Endometrium (tissue), 2 donors: ENCODE measurements around the gene ZNF662.
"Not testable (repeated sequence)": the region's sequence is repeated elsewhere in the genome, so short reads cannot be mapped to it uniquely, and the experiment has no call there.

Experiments
- FAIRE-seq: peaks from 2 replicates; lab custom pipeline; 2012; peaks lifted over from hg19 to GRCh38; lab: Jason Lieb, UNC
- donor health status: control.
- donor health status: control.

The ZNF662 gene

GRCh38 chr3:42906070-42906847, at the start of gene ZNF662:
Gene ZNF662 (plus strand): TSS chr3:42906142. CDS start chr3:42908115, 1,973 bp downstream.
- FAIRE-seq: no peak

- FAIRE-seq: no peak
Observed at GRCh38 chr3:42856544-42856943, 49.4 kb upstream of the ZNF662 start.

DNA sequence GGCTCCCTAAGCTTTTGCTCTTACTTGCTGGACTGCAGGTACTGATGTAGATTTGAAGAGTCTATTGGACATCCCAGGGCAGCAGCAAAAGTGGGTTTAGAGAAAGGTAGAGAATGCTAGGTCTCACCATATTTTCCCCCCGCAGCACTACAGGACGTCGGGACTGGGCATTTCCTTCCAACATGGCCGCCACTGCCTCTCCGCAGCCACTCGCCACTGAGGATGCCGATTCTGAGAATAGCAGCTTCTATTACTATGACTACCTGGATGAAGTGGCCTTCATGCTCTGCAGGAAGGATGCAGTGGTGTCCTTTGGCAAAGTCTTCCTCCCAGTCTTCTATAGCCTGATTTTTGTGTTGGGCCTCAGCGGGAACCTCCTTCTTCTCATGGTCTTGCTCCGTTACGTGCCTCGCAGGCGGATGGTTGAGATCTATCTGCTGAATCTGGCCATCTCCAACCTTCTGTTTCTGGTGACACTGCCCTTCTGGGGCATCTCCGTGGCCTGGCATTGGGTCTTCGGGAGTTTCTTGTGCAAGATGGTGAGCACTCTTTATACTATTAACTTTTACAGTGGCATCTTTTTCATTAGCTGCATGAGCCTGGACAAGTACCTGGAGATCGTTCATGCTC, 41.5 kb upstream of the ZNF662 start:
- FAIRE-seq: no peak

GRCh38 chr3:42865256-42865655, 40.7 kb upstream of the ZNF662 start:
- no peak for FAIRE-seq

DNA sequence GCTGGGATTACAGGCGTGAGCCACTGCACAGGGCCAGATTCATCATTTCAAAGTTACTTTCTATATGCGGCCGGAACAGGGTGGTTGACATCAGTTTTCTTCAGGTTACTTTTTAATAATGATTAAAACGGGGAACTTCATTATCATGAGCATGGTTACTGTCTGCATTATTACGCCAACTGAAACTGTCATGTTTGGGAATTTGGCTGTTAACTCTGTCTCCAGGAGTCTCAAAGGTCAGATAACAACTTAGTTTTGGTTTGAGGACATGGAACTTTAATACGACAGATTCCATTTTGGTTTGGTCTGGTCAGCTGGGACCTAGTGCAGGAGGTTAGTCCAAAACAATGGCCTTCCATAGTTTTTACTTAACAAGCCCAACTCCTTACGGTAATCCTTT, 38.8 kb upstream of the ZNF662 start:
- no peak for FAIRE-seq

- no peak for FAIRE-seq
Observed at GRCh38 chr3:42868841-42869240, 37.1 kb upstream of the ZNF662 start.

- no peak for FAIRE-seq
Observed at GRCh38 chr3:42871592-42872196, 34.2 kb upstream of the ZNF662 start.

DNA sequence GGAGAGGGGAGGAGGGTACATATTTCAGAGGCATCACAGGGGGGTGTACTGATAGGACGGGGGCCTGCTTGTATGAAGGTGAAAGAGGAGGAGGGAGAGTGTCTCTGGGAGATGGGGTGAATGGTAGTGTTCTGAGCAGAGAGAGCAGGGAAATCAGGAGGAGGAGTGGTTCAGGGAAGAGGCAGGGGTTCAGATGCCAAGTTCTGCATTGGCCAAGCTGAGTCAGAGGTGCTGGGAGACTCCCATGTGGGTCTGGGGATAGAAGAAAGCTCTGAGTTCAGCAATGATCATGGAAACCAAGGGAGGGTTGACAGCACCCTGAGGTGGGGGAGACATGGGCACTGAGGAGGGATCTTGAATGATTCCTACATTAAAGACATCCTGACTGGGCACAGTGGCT, 33.2 kb upstream of the ZNF662 start:
- no peak for FAIRE-seq

GRCh38 chr3:42873221-42873982, 32.5 kb upstream of the ZNF662 start:
- FAIRE-seq: no peak

GRCh38 chr3:42874749-42875148, 31.2 kb upstream of the ZNF662 start:
- no peak for FAIRE-seq

- FAIRE-seq: no peak
Observed at GRCh38 chr3:42875325-42876151, 30.4 kb upstream of the ZNF662 start, which contains the start of gene CYP8B1. Gene CYP8B1 (minus strand): TSS chr3:42875879. CDS start chr3:42875816, 63 bp downstream.

DNA sequence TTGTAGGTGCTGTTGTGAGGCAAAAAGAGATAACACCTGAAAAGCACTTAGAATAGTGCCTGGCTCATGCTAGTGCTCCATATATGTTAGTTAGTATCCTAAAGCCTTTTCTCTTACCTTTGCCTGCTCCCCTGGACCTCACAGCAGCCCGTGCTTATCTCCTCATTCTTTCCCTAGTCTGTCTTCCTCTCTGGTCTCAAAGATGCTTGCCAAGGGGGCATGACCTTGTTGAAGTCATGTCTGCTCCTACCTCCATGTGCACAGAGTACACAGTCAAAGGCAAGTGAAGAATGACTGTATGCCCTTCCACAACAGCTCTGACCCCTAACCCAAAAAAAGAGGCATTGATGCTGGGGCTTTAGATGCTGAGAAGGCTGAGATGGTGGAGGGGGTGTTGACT, 29.5 kb upstream of the ZNF662 start:
- FAIRE-seq: no peak

GRCh38 chr3:42876940-42877720, 28.8 kb upstream of the ZNF662 start:
- FAIRE-seq: no peak

GRCh38 chr3:42877881-42878280, 28.1 kb upstream of the ZNF662 start:
- FAIRE-seq: no peak

- FAIRE-seq: no peak
Observed at GRCh38 chr3:42880183-42880582, 25.8 kb upstream of the ZNF662 start.

DNA sequence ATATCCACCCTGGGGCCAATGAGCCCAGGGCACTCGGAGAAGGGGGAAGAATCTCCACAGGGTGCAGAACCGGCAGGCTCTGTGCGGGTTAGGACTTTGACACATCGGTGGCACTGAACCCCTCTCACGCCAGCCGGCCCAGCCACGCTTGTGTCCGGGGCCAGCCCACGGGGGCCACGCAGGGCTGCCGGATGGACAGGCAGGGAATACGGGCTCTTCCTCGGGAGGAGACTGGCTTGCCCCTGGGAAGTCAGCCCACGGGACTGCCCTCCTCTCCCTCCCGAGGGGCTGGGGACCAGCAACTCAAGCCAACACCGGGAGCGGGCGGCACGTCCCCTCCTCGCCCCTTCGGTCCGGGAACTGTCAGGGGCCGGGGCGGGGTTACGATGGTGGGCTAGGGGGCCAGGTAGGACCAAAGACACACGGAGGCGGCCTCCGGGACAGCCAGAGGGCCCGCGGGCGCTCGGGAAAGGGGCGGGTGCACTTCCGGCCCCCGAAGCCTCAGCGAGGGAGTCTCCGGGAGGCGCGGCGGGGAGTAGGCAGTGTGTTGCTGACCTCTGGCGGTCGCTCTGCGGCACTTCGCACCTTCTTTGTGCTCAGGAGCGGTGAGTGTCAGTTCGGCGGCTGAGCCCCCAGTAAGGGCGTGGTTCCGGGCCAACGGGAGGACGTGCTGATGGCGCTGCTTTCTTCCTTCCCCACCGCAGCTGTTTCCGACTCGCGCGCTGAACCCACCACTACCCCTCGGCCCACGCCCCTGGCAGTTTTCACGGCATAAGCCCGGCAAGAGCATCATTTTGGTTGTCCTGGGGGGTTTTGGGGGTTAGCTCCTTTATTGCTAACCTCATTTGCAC, 25.1 kb upstream of the ZNF662 start:
- FAIRE-seq: no peak

DNA sequence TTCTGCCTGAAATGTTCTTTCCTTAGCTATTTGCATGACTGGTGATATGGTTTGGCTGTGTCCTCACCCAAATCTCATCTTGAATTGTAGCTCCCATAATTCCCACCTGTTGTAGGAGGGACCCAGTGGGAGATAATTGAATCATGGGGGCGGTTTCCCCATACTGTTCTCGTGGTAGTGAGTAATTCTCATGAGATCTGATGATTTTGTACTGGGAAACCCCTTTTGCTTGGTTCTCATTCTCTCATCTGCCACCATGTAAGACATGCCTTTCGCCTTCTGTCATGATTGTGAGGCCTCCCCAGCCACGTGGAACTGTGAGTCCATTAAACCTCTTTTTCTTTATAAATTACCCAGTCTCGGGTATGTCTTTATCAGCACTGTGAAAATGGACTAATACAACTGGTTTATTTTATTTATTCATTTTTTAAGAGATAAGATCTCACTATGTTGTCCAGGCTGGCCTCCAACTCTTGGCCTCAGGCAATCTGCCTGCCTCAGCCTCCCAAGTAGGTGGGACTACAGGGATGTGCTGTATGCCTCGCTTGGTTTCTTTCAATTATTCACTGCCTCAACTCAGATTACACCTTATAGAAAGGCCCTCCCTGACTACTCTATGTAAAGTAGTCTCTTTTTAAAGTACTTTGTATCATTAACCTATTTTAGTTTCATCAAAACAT, 22.6 kb upstream of the ZNF662 start:
- FAIRE-seq: not testable (repeated sequence)

DNA sequence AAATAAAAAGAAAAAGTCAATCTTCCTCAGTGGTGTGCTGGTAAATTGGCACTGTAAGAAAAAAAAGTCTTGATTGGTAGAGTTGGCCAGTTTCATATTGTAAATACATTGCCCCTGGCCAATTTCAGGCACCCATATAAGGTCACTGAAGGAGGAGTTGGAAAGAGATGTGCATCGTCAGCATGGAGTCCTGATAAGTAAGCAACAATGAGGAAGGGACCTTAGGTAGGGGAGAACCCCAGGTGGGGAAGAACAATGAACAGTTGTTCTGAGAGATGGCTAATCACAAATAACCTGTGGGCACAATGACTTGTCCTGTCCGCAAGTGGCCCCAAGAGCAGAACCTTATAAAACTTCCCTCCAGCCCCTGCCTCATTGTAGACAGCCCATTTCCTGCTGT, 21.6 kb upstream of the ZNF662 start:
- no peak for FAIRE-seq

- no peak for FAIRE-seq
Observed at GRCh38 chr3:42886294-42886822, 19.6 kb upstream of the ZNF662 start.
